CD4-positive, alpha-beta T cell treated with Interleukin-6 at 100 ng/mL for 8 hours (primary cell): ENCODE data around the gene NRXN2.

Experiments used
- DNase-seq: peaks from one replicate; pipeline ENCODE4 v3.0.0-alpha.2; 2020; ENCODE audit warnings: mixed read lengths, low spot score

Gene NRXN2

DNA sequence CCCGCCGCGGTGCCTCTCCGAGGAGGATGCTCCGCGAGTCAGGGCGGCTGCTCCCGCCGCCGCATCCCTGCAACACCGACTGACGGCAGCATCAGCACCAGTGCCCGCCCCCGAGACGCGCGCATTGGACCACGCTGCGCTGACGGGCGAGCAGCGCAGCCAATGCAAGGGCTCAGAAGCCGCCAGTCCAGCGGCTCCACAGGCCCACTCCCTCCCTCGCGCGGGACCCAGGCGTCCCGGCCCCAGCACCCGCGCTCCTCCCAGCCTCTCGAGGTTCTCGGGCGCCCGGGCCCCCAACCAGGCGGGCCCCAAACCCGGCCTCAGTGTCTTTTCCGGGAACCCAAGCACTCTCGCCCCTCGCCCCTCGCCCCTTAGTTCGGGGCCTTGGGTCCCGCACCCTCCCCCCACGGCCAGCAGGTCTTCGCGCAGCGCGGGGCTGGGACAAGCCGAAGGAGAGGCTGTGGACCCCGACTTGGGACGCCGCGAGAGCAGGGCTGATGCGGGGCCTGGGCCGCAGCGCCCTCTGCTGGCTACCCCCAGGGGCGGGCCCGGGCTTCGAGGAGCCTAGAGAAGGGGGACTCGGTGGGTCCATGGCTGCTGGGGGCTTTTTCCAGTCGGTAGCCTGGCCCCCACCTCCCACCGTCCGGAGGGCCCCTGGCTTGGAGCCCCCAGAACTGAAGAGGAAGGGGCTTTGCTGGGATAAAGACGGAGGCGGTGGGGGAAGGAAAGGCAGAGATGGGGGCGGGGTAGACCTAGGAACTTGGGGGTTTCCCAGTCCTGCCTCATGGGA, at the start of gene NRXN2:
Gene NRXN2 (minus strand): TSS at position 81 of the 790 bp plus-strand sequence. CDS start 9,498 bp downstream, outside the sequence.
- peak; percentile 83 for DNase-seq

DNA sequence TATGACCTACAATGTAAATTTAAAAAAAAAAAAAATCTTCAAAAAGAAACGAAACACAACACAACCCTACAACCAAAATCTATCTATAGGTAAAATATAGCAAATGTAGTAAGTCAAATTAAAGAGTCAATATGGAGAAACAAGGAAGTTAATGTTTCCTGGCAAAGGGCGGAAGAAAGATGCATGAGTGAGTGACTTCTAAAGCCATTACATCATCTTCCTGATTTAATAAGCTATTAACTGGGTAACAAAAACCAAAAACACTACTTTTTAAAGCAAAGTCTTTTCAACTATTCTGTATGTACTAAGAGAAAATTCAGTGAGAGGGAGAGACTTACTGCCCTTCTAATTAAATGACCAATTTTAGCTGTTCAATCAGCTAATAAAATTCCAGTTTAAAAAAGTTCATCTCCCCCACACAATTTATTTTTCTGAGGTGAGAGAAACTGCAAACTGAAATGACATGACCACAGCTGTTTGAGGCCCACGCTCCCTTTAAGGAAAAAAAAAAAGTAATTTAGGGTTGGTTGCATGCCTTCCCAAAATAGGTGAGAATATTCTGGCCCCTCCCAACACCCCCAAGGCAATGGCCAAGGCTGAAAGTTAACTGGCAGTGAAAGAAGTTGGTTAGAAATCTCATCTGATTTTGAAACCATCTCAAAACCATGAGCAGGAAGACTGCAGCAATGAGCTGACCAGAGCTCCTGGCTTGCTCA, 49.5 kb upstream of the NRXN2 start:
- DNase-seq: no peak

DNA sequence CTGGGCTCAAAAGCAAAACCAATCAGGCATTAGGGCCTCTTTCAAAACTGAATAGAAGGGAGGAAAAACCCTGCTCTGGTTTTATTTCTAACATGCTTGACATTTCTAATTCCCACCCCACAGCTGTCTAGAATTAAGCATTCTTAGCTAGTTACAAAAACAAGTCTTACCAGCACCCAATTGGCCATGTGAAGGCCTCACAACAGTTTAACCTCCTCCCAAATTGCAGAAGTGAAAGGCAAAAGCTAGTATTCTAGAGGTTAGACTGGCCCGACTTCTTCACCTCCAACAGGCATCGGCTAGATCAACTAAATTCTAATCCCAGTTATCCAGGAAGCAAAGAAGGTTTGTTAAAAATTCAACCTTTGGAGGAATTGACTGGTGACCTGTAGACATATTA, 48.9 kb upstream of the NRXN2 start:
- DNase-seq: no peak

DNA sequence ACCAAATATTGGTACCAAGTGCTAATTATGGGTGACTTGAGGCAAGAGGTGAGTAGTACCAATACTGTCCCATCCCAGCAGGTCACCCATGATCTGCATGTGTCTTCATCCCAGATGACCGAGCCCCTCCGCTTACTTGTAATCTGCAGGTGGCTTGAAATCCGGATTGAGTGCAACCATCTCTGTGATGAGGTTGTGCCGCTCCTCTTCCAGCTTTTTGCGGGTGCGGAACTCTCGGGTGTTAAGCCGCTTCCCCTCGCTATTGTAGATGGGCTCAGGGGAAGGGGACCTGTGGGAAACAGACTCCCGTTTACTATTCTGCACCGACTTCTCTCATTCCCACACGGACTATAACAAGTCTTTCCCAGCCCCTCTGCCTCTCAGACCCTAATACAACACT, 47.1 kb upstream of the NRXN2 start:
- DNase-seq: no peak

DNA sequence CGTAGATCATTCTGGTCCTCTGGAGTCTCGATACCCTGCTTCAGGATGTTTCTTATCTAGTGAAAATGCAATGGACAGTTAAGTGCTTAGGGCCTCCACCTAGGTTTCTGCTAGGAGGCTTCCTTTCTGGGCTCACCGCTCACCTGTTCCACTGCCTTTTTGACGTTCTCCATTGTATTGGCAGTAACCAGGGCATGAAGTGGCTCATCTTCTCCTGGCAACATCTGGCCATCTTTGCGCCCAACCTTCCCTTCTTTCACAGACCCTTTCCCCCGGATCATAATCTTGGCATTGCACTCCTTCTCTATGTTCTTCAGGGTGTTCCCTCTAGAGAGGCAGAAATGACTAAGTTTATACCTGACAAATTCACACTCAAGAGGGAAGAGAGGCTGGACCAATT, 46.3 kb upstream of the NRXN2 start:
- DNase-seq: no peak

DNA sequence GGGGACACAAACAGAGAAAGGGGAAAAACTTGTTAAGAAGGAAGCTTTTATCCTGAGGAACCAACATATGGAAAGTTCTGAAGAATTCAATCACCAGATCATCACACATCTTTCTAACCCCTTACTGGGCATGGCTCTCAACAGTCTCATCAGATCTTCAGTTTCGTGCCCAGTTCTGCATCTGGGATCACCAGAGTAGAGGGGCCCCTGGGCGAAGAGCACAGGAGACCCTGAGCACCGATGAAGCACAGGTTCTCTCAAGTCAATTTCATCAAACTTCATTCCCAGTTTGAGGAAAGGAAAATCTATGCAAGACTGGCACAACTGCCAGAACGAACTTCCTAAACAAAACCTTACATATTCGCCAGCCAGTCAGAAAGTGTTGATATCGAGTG, 45.3 kb upstream of the NRXN2 start:
- DNase-seq: no peak

DNA sequence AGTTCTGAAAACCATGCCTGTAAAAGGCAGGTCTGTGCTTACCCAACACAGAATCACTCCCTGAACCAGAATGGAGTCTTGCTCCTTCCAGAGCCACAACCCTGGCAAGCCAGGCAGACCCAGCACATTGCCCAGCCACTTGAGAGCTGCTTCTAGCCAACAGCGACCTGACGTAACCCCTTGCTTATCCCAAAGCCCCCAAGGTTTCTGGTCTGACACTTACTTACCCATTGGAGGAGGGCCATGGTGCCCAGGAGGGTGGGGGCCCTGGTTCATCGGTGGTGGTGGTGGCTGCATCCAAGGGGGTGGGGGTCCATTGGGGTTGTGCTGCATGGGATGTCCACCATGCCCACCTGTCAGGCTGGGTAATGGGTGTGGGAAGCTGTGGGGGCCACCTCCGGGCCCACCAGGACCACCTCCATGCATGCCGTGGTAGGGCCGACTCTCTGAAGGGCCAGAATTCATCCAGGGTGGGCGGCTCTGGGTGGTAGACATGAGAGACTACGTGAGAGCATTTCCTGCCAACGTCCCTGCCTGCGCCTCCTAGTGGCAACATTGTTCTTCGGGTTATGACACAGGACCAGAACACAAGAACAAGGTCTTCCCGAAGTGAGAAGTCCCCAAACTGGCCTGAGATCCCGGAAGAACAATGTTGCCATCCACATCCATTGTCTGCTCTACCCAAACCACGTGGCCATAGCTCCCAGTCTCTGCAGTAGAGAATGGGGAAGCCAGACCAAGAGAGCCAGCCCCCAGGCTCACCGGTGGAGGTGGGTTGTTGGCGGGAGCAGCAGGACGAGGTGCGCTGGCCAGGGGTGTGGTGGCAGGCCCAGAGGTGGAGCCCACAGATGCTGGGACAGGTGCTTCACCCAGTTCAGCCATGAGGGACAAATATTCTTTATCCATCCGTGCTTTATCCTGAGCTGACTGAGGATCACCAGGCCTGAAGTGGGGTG, 44.6 kb upstream of the NRXN2 start:
- DNase-seq: peak; percentile 79

DNA sequence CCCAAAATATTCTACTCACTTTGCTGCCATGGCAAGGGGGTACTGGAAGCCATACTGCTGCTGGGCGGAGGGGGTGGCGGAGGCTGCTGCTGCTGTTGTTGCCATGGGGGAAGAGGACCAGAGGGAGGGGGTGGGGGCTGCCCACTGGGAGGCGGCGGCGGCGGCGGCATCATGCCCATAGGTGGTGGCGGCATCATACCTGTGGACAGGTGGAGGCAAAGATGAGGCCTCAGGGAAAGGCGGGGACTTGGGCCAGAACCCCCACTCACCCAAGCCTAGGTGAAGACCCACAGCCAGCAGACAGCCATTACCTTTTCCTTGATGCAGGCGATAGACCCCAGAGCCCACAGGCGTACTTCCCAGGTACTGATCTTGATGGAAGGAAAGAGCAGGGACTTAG, 43.9 kb upstream of the NRXN2 start:
- no peak for DNase-seq

DNA sequence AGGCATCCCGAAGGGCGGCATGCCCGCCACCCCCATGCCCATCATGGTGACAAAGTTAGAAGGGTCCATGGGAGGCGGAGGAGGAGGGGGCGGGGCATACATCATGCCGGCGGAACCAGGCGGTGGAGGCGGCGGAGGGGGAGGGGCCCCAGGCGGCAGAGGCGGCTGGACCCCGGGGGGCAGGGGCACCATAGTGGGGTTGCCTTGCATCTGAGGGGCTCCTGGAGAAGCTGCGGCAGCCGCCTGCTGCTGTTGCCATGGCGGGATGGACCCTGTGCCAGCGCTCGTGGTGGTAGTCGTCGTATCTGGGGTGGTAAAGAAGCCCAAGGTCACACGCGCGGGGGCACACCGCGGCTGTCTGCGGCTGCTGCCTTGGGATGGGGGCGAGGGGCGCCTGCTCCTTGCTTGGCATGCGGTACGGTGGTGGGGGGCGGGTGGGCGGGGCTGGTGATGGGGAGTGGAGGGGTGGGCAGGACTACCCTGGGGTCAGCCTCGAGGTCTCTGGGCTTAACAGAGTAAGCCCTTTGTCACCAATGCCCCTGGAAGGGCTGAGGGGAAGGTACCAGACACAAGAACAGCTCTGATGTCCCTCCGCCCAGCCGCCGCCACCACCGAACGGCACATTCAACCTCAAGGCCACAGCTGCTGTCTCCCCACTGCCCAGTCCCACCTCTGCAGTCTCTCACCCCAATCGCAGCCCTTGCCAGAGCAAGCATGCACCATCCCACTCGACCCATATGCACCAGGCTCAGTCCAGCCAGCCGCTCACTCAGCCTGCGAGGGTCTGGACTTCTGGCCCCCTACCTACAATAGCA, 43.1 kb upstream of the NRXN2 start:
- no peak for DNase-seq

DNA sequence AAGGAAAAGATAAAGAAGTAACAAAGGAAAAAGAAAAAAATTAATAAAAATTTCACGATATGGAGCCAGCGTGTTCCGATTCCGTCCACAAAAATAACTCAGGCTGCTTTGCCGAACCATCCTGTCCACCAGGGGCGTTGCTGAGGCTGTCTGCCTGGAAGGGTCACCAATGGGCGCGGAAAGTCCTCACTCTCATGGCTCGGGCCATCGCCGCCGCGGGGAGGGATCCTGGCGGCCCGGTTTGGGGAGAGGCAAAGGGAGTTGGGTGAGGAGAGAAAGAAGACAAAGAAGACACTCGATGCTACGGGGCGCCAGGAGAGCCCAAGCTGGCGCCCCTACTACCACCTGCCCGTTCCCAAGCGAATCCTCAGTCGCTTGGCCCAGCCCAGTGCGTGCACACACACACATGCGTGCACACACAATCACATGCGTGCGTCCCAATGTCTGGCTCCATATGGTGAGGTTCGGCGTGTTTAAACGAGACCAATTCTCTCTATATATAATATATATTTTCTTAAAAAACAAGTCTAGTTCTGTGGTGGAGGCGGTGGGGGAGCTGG, 42.4 kb upstream of the NRXN2 start:
- no peak for DNase-seq

DNA sequence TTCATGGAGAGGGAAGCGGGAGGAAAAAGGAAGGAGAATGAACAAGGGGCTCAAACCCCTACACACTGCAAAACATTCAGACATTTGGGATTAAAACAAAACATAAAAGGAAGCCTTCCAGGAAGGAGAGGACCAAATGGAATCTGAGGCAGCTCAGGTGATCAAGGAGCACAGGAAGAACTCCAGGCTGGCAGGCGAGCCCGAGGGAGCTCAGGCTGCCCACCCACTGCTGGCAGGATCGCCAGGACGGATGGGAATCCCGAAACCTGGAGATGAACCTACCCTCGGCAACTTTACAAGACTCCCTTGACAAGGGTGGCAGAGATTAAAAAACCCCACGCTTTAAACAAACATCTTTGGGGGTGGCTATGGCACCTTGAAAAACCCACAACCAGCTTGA, 41.8 kb upstream of the NRXN2 start:
- DNase-seq: no peak

DNA sequence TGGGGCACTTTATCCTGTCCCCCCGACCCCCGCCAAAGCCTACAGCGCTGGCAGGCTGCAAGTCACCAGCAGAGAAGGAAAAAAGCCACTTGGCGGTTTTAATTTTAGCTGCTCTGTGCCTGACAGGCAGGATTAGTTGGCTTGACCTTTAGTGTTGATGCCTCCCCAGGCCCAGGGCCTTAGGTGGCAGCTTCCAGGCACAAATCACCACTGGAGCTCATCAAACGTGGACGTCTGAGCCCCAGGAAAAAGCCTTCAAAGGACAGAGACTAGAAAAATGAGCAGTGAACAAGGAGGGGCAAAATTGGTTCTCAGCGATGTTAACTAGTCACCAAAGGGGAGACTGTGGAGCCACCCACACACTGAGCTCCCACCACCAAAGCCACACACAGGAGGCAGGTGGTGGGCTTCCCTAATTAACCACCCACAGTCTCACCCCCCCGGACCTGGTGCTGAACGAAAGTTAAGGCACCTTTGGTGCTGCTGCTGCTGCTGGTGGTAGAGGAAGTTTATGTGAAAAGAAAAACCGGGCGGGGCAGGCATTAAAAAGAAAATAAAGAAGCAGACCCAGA, 41.1 kb upstream of the NRXN2 start:
- peak; percentile 66 for DNase-seq

DNA sequence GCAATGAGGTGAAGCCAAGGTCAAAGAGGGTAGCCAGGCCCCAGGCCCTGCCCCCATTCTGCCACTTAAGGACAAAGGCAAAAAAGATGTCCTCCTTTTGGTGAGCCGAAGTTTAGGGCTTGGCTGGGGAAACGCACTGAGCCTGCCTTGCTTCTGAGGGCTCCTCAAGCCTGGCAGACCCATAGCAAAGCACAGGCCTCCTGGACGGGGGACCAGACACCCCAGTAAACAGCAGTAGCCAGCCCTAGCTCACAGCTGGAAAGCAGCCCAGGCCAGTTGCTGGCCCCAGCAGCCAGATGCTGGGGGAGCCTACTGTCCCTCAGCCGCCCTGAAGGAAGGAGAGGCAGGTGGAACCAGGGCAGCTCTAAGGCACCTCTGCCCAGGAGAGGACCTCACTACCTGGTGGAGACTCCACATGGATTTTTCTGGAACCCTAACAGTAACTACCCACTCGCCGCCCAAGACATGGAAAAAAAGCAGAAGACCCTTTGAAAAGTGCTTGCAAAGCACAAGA, 40.6 kb upstream of the NRXN2 start:
- DNase-seq: no peak

DNA sequence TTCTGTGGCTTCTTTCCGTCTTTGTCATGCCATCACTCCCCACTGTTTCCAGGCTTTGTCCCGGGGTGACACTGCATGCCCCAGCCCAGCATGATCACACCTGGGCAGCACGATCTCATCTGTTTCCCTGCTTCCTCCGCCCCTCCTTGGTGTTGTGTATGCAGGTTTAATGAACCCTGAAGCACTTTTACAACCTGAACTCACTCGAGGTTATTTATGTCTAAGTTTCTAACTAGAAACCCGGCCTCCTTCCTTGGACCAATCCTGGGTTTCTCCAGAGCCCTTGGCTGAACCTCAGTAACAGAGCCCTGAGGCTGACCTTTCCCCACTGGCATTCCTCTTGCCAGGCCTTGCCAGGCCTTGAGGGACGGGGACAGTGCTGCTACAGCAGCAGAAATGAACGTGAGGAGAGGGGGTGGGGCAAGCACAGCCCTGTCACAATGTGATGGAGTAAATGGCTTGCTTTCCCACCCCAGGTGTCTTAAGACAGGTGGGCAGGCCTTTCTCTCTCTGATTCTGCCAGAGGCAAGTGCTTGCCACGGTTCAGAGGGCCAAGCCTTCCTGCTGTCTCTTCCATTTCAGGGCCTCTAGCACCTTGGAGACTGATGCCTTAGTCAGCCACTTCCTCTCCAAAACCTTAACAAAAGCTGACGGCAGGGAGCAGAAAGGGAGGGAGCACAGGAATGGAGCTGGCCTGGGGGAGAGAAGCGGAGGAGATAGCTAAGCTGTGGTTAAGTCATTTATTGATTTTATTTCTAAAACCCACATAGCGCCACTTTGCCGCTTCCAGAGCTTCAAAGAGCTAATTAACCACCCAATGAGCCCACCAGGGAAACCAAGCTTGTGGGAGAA, 39.9 kb upstream of the NRXN2 start:
- DNase-seq: no peak

DNA sequence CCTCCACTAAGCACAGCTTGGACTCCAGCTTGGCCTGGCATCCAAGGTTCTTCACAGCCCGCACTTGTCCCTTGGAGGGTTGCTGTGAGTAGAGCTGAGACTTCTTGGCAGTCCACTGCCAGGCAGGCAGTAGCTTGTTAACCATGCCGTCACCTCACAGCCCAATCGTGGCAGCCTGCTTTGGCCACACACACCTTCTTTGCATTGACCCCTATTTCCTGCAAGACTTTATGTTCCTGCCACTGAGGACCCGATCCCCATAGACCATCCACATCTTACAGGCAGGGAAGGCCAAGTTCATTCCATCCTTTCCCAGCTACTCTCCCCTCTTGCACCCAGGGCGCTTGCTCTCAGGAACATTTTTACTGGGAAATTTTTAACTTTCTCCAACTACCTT, 39.3 kb upstream of the NRXN2 start:
- no peak for DNase-seq

DNA sequence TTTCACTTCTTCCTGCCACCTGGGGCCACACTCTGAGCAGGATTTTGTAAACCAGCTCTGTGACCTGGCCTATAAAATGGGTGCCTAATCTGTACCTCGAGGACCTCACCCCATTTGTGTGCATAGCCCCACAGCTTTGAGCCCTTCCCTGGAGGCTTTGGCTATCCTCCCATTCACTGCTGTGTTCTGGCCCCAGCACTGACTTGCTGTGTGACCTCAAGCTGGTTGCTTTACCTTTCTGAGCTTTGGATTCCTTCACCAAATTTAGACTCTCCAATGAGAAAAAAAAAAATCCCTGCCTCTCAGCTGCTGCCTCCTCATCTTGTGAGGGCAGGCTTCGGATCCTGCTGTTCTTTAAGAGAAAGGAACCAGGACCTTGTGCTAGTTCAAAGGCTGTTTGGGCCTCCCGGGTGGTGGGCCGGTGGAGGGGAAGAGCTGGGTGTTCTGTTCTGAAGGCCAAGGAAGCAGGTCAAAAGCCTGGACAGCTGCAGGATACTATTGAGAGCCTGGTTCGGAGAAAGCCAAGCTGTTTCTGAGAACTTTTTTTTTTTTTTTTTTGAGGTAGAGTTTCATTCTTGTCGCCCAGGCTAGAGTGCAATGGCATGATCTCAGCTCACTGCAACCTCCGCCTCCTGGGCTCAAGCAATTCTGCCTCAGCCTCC, 37.9 kb upstream of the NRXN2 start:
- no peak for DNase-seq

DNA sequence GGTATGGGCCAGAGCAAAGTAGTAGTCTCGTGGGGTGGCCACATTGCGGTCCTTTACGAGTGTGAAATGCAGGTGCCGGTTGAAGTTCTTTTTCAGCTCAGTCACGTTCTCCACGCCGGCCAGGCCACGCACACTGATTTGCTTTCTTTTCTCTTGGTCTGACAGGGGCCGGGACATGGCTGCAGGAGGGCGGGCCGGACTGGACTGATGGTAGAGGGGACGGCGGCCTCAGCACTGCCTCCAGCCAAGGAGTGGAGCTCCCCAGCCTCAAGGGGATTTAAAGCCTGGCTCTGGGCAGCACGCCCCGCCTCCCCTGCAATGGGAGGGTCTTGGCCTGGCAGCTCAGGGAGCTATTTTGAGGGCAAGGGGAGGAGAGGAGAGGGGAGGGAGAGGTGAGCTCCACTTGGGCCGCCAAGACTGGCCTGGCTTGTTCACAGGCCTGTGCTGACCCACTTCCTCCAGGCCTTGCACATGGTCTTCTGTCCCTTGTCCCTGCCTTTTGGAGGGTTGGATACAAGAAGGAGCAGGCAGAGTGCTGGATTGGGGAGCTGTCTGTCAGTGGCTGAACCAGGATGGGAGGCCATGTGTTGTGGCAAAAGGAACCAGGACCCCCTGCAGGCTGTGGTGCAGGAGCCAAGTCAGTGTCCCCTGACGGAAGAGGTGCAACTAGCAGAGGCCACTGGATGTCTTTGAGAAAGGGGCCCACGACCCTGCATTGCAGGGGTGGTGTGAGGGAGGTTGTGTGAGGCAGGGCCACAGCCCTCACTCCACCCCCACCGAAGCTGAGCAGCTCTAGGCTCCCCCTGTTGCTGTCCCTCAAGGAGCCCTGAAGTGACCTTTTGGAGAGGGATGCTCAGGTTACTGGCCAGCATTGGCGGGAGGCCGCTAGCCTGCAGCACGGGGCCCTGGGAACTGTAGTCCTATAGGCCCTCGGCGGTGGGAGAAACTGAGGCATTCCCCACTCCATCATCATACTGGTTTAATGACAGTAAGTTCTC, 37.0 kb upstream of the NRXN2 start, which contains the start of gene PYGM:
Gene PYGM (minus strand): TSS at position 253 of the 998 bp plus-strand sequence. CDS start 76 bp downstream, at position 177.
- no peak for DNase-seq
